ENCODE results near the gene CYB561. TPM values are rescaled to one million over a fixed set of nuclear protein-coding genes. Genes with fewer than 3 reads are reported as not detected.
A peak's percentile ranks its signal among the peaks of the same experiment; 100 is the strongest.
"Not testable (repeated sequence)": the region's sequence is repeated elsewhere in the genome, so short reads cannot be mapped to it uniquely, and the experiment has no call there.

CYB561 gene
- total RNA-seq, 4 donors from 2014 or later: 21.4 to 52.5 (median 35.0) TPM

DNA sequence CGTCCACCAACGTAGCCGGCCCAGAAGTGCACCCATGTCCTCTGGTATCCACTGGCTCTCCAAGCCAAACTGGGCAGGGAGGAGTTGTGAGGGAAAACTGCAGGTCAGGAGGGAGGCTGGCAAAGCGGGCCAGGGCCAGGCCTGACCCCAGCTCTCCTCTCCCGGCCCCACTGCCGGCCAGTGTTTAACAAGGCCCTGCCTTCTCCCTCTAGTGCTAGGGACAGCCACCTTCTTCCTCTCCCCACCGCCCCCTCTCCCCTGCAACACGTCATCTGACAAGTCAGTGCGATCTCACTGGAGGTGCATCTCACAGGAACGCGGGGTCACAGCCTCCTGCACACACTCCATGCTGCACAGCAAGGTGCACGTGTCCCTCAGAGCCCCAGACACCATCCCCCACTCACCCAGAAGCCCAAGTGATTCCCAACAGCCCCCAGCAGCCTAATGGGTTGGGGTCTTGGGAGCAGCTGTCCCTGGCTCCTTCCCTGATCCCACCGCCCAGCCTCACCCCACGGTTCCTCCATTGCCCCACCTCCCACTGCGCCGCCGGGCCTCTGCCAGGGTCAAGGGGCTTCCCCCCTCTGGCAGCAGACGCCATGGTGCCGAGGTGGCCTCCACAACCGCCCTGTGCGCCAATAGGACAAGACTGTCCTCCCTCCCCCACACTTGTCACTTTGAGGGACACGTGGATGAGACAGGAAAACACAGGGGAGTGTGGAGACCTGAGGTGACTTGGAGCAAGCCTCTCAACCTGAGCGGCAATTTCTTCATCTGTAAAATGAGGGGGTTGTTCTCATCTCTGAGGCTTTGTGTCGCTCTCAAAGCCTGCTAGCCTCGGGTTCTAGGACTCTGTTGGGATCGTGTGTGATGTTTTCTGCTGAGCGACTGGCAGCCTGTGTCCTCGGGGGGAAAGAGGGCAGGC, 29.6 kb upstream of the CYB561 start:
- peak overlapping the region in 1 of 4 donors; percentile 64 for H3K27ac ChIP-seq
- no peaks in the 10 kb centered on the region for H3K9me3 ChIP-seq
- peaks cover 0 to 31% (median 13%) of the 10 kb centered on the region in 4 donors for H3K4me1 ChIP-seq
- TF ChIP-seq EP300 (IDR thresholded peaks at IDR 0.05) (no peak), POLR2A (IDR thresholded peaks at IDR 0.05) (no peak)
- TF ChIP-seq, protein P1, sequence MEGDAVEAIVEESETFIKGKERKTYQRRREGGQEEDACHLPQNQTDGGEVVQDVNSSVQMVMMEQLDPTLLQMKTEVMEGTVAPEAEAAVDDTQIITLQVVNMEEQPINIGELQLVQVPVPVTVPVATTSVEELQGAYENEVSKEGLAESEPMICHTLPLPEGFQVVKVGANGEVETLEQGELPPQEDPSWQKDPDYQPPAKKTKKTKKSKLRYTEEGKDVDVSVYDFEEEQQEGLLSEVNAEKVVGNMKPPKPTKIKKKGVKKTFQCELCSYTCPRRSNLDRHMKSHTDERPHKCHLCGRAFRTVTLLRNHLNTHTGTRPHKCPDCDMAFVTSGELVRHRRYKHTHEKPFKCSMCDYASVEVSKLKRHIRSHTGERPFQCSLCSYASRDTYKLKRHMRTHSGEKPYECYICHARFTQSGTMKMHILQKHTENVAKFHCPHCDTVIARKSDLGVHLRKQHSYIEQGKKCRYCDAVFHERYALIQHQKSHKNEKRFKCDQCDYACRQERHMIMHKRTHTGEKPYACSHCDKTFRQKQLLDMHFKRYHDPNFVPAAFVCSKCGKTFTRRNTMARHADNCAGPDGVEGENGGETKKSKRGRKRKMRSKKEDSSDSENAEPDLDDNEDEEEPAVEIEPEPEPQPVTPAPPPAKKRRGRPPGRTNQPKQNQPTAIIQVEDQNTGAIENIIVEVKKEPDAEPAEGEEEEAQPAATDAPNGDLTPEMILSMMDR (IDR thresholded peaks at IDR 0.05): no peak
- DNase-seq (ENCODE audit: low spot score in 2 of 2): no peak
- H3K27me3 ChIP-seq: peaks cover 0 to 43% of the 10 kb centered on the region in 2 donors
- no peaks in the 10 kb centered on the region for H3K36me3 ChIP-seq
- H3K4me3 ChIP-seq: peak overlapping the region in 2 of 4 donors; percentile 51 to 57
- 48 to 63% methylated on average over 22 to 28 of the region's 28 CpGs for WGBS, 2 donors

DNA sequence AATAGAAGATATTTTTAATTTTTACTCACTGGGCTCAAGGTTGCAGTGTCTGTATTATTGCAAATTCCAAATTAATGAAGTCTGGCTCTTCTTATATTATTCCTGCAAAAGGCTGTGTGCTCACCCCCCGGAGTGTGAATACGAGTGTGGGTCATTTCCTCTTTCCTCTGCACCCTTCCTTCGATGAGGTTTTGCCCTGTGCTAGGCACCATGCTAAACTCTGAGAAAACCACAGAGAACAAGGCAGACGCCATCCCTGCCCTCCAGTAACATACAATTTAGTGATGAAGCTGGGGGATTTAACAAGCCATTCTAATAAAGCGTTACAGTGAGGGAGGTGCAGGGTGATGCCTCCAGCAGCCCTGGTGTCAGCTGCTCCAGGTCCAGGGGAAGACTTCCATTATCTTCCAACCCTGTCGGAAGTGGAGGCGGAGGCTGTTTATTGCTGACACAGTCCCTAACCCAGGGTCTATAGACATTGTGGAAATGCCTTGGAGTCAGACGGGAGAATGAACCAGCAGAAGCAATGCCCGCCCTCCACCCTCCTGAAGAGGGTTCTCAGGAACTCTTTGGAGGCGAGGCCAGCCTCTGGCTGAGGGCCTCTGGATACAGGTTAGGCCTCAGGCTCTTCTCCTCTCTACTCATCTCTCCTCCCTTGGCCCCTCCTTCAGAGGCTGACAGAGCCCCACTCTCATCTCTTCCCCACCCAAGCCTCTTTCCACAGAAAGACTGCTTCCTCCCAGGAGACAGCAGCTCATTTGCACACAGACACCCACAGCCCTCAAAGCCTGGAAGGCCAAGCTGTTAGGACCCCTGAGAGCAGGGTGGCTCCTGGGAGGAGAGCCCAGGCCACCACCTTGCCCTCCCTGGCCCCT, 28.7 kb upstream of the CYB561 start:
- DNase-seq (ENCODE audit: low spot score in 2 of 2): no peak
- WGBS, 2 donors: 59 to 61% methylated on average over 8 to 10 of the region's 10 CpGs
- TF ChIP-seq EP300 (IDR thresholded peaks at IDR 0.05) (no peak), POLR2A (IDR thresholded peaks at IDR 0.05) (no peak)
- TF ChIP-seq, protein P1 (IDR thresholded peaks at IDR 0.05): no peak
- no peak overlapping the region for H3K27ac ChIP-seq
- H3K36me3 ChIP-seq: no peaks in the 10 kb centered on the region
- peaks cover 0 to 31% (median 13%) of the 10 kb centered on the region in 4 donors for H3K4me1 ChIP-seq
- peaks cover 0 to 43% of the 10 kb centered on the region in 2 donors for H3K27me3 ChIP-seq
- no peak overlapping the region for H3K4me3 ChIP-seq
- H3K9me3 ChIP-seq: no peaks in the 10 kb centered on the region

GRCh38 chr17:63474174-63474573, 28.1 kb upstream of the CYB561 start:
- Histone ChIP-seq H3K27me3 (peaks cover 0 to 41% of the 10 kb centered on the region in 2 donors), H3K27ac (no peak overlapping the region), H3K36me3 (no peaks in the 10 kb centered on the region), H3K4me1 (peaks cover 0 to 30% (median 13%) of the 10 kb centered on the region in 4 donors), H3K9me3 (no peaks in the 10 kb centered on the region), H3K4me3 (no peak overlapping the region)
- WGBS, 2 donors: 28 to 40% methylated on average over 3 of the region's 3 CpGs
- DNase-seq (ENCODE audit: low spot score in 2 of 2): no peak
- TF ChIP-seq POLR2A (IDR thresholded peaks at IDR 0.05) (no peak), EP300 (IDR thresholded peaks at IDR 0.05) (peak in 1 of 2 donors; percentile 24)
- TF ChIP-seq, protein P1 (IDR thresholded peaks at IDR 0.05): no peak

- H3K4me1 ChIP-seq; H3K4me3 ChIP-seq; H3K27me3 ChIP-seq; H3K27ac ChIP-seq; DNase-seq (ENCODE audit: low spot score in 2 of 2); H3K9me3 ChIP-seq; H3K36me3 ChIP-seq: not testable (repeated sequence)
- WGBS, 2 donors: 79 to 94% methylated on average over 6 of the region's 6 CpGs
Observed at GRCh38 chr17:63468099-63468498, 22.0 kb upstream of the CYB561 start.

- H3K36me3 ChIP-seq: no peaks in the 10 kb centered on the region
- TF ChIP-seq, protein P1 (IDR thresholded peaks at IDR 0.05): no peak
- no peak for TF ChIP-seq POLR2A (IDR thresholded peaks at IDR 0.05)
- no peak for TF ChIP-seq EP300 (IDR thresholded peaks at IDR 0.05)
- 76 to 81% methylated on average over 4 of the region's 4 CpGs for WGBS, 2 donors
Observed at GRCh38 chr17:63464691-63465236, 18.7 kb upstream of the CYB561 start.

More at GRCh38 chr17:63464691-63465236, 18.7 kb upstream of the CYB561 start:
- no peak for DNase-seq (ENCODE audit: low spot score in 2 of 2)
- Histone ChIP-seq H3K4me3 (no peak overlapping the region), H3K9me3 (no peaks in the 10 kb centered on the region), H3K4me1 (peaks cover 0 to 8% (median 0%) of the 10 kb centered on the region in 4 donors), H3K27ac (no peak overlapping the region), H3K27me3 (no peaks in the 10 kb centered on the region)

Data from tibial nerve (tissue), 4 donors.